H1 (cell line): ENCODE data around the gene FBXW5. TPM values are rescaled to one million over a fixed set of nuclear protein-coding genes. Genes with fewer than 3 reads are reported as not detected.

Experiments
- CTCF ChIA-PET: fragments of 300-600 bp; sonication (Branson Sonifier 250); formaldehyde crosslinking; loops from one replicate; lab custom pipeline; 2021; ENCODE audit not compliant: partially characterized antibody; lab: Charles Lee
- POLR2A ChIA-PET: fragments of 300-600 bp; sonication (Branson Sonifier 250); formaldehyde crosslinking; loops from one replicate; lab custom pipeline; 2021; ENCODE audit warnings: inconsistent platforms; ENCODE audit not compliant: partially characterized antibody; lab: Charles Lee
- DNase-seq, 2 experiments: peaks; one replicate each; pipeline versions ENCODE4 v3.0.0 to v3.0.0-alpha.2; 2010 to 2022; ENCODE audit warnings: low spot score in 2 of 2, low read depth in 1 of 2, mixed read lengths in 1 of 2
- FAIRE-seq: peaks from 2 replicates; lab custom pipeline; 2011; peaks lifted over from hg19 to GRCh38; lab: Jason Lieb, UNC
- H2AFZ ChIP-seq: 2 replicates; pipeline ENCODE4 v1.8.1; 2012; ENCODE audit warnings: low read length, inconsistent platforms
- H2AK5ac ChIP-seq: 2 replicates; pipeline ENCODE4 v1.6.1; 2013; ENCODE audit warnings: low read depth, low read length
- H2BK120ac ChIP-seq: replicated peaks from 2 replicates; pipeline ENCODE3; 2013; ENCODE audit warnings: low read depth, low read length, inconsistent platforms
- H2BK12ac ChIP-seq: 2 replicates; pipeline ENCODE4 v1.6.1; 2013; ENCODE audit warnings: low read depth, low read length
- H2BK15ac ChIP-seq: 2 replicates; pipeline ENCODE4 v1.6.1; 2013; ENCODE audit warnings: low read length
- H2BK20ac ChIP-seq: 2 replicates; pipeline ENCODE4 v1.6.1; 2013; ENCODE audit warnings: low read length
- H2BK5ac ChIP-seq: 2 replicates; pipeline ENCODE4 v1.6.1; 2013; ENCODE audit warnings: low read depth, low read length
- H3K14ac ChIP-seq: 2 replicates; pipeline ENCODE4 v1.6.1; 2013; ENCODE audit warnings: inconsistent platforms; ENCODE audit not compliant: insufficient read length
- H3K18ac ChIP-seq: 2 replicates; pipeline ENCODE4 v1.6.1; 2013; ENCODE audit warnings: low read length; ENCODE audit errors: extremely low read depth
- H3K23ac ChIP-seq: 2 replicates; pipeline ENCODE4 v1.6.1; 2013; ENCODE audit warnings: inconsistent platforms; ENCODE audit not compliant: insufficient read length
- H3K23me2 ChIP-seq: 2 replicates; pipeline ENCODE4 v1.6.1; 2013; ENCODE audit warnings: low read depth, low read length
- H3K27ac ChIP-seq: 2 replicates; pipeline ENCODE4 v1.6.1; 2011; ENCODE audit warnings: low read depth, low read length, inconsistent platforms
- H3K27me3 ChIP-seq, 4 experiments: replicated peaks in 1 of 4; 1 replicate in 1 of 4; 2 replicates in 3 of 4; pipeline versions ENCODE4 v1.6.1 to v1.8.1; 2011 to 2013; ENCODE audit warnings: low read length in 3 of 4, mild to moderate bottlenecking in 3 of 4, inconsistent platforms in 2 of 4, mixed read lengths in 2 of 4, moderate library complexity in 1 of 4; ENCODE audit not compliant: control insufficient read depth in 3 of 4, insufficient read depth in 3 of 4; ENCODE audit errors: extremely low read depth in 1 of 4
- H3K36me3 ChIP-seq, 4 experiments: 2 replicates each; pipeline versions ENCODE4 v1.6.1 to v1.8.1; 2011 to 2013; ENCODE audit warnings: mild to moderate bottlenecking in 4 of 4, low read length in 3 of 4, moderate library complexity in 2 of 4, control low read depth in 1 of 4, inconsistent platforms in 1 of 4; ENCODE audit not compliant: insufficient read depth in 4 of 4, control insufficient read depth in 2 of 4
- H3K4ac ChIP-seq: replicated peaks from 2 replicates; pipeline ENCODE3; 2013; ENCODE audit warnings: low read length, low read depth, mixed read lengths, inconsistent platforms; ENCODE audit not compliant: insufficient read length
- H3K4me1 ChIP-seq, 4 experiments: replicated peaks in 1 of 4; 1 replicate in 1 of 4; 2 replicates in 3 of 4; pipeline versions ENCODE4 v1.6.1 to v1.8.1; 2011 to 2013; ENCODE audit warnings: low read length in 3 of 4, inconsistent platforms in 2 of 4, mixed read lengths in 1 of 4; ENCODE audit not compliant: insufficient read depth in 4 of 4, control insufficient read depth in 3 of 4
- H3K4me2 ChIP-seq, 2 experiments: 2 replicates each; pipeline versions ENCODE4 v1.6.1 to v1.8.1; 2011 to 2013; ENCODE audit warnings: low read depth in 2 of 2, low read length in 2 of 2, control low read depth in 1 of 2, inconsistent platforms in 1 of 2, mild to moderate bottlenecking in 1 of 2; ENCODE audit not compliant: insufficient read depth in 1 of 2
- H3K4me3 ChIP-seq, 4 experiments: fragments of 200-600, 300-600 bp in 1 of 4; sonication (generic), shearing (Covaris generic), sonication (Bioruptor Twin) in 1 of 4; 2 replicates each; pipeline versions ENCODE4 v1.5.1 to v1.8.1; 2011 to 2016; ENCODE audit warnings: low read length in 4 of 4, low read depth in 3 of 4, control low read depth in 2 of 4, inconsistent platforms in 2 of 4, mild to moderate bottlenecking in 2 of 4, mixed read lengths in 1 of 4, moderate library complexity in 1 of 4; ENCODE audit not compliant: insufficient read depth in 2 of 4; ENCODE audit errors: extremely low read depth in 1 of 4
- H3K56ac ChIP-seq: replicated peaks from 2 replicates; pipeline ENCODE3; 2013; ENCODE audit warnings: low read depth, mild to moderate bottlenecking, mixed read lengths, low read length, inconsistent platforms; ENCODE audit not compliant: insufficient read length
- H3K79me1 ChIP-seq: 2 replicates; pipeline ENCODE4 v1.6.1; 2013; ENCODE audit warnings: low read depth, low read length, control low read depth
- H3K79me2 ChIP-seq, 2 experiments: 2 replicates each; pipeline versions ENCODE4 v1.6.1 to v1.8.1; 2012 to 2013; ENCODE audit warnings: low read length in 2 of 2, mild to moderate bottlenecking in 2 of 2, inconsistent platforms in 1 of 2; ENCODE audit not compliant: insufficient read depth in 2 of 2, control insufficient read depth in 1 of 2
- H3K9ac ChIP-seq, 4 experiments: replicated peaks in 1 of 4; 1 replicate in 1 of 4; 2 replicates in 3 of 4; pipeline versions ENCODE4 v1.6.1 to v1.8.1; 2011 to 2013; ENCODE audit warnings: low read depth in 3 of 4, low read length in 3 of 4, control low read depth in 2 of 4, mild to moderate bottlenecking in 2 of 4, moderate library complexity in 2 of 4, inconsistent platforms in 1 of 4; ENCODE audit errors: extremely low read depth in 1 of 4
- H3K9me3 ChIP-seq, 2 experiments: 2 replicates each; pipeline versions ENCODE4 v1.6.1 to v1.8.1; 2012 to 2013; ENCODE audit warnings: mild to moderate bottlenecking in 2 of 2, moderate library complexity in 2 of 2, control low read depth in 1 of 2, inconsistent platforms in 1 of 2, low read depth in 1 of 2, low read length in 1 of 2, mixed read lengths in 1 of 2; ENCODE audit not compliant: insufficient read depth in 2 of 2
- H4K20me1 ChIP-seq, 2 experiments: replicated peaks in 1 of 2; 2 replicates each; pipeline versions ENCODE3 to v1.8.1; 2011 to 2013; ENCODE audit warnings: inconsistent platforms in 2 of 2, low read length in 2 of 2, mild to moderate bottlenecking in 1 of 2; ENCODE audit not compliant: insufficient read depth in 2 of 2, control insufficient read depth in 1 of 2
- H4K5ac ChIP-seq: 2 replicates; pipeline ENCODE4 v1.6.1; 2013; ENCODE audit warnings: low read length, low read depth, mixed read lengths, inconsistent platforms; ENCODE audit not compliant: insufficient read length
- H4K8ac ChIP-seq: 2 replicates; pipeline ENCODE4 v1.8.0; 2013; ENCODE audit warnings: mild to moderate bottlenecking, moderate library complexity, low read length, inconsistent platforms; ENCODE audit not compliant: insufficient read depth; ENCODE audit errors: extremely low read depth
- H4K91ac ChIP-seq: replicated peaks from 2 replicates; pipeline ENCODE3; 2013; ENCODE audit warnings: low read length, mixed read lengths, inconsistent platforms; ENCODE audit not compliant: insufficient read length
- WGBS, 2 experiments: shearing (Covaris generic) in 1 of 2; methylation state at CpG; one replicate each; pipeline versions ENCODE4 v1.1.6 to v1.1.7; 2013 to 2015; ENCODE audit warnings: low lambda C conversion rate in 2 of 2, mixed read lengths in 2 of 2, inconsistent platforms in 1 of 2, low coverage in 1 of 2, missing lambda C conversion rate in 1 of 2; ENCODE audit not compliant: insufficient replicate concordance in 2 of 2, insufficient coverage in 1 of 2, insufficient read length in 1 of 2; ENCODE audit errors: extremely low coverage in 1 of 2, missing lambda C conversion rate in 1 of 2; 5-methylcytosine and 5-hydroxymethylcytosine counted together
- polyA plus RNA-seq, 7 experiments: library from polyadenylated mRNA; depleted of rRNA in 3 of 7; stranded (reverse) in 5 of 7; unstranded in 2 of 7; fragments of >200 nt in 5 of 7; fragments of 200-250 nt in 2 of 7; gene quantifications; 1 replicate in 5 of 7; 2 replicates in 1 of 7; 4 replicates in 1 of 7; pipeline versions ENCODE4 v1.2.1 to v1.2.3, GENCODE V29; 2011 to 2013; ENCODE audit warnings: missing spikeins in 2 of 7, mixed read lengths in 2 of 7
- total RNA-seq: library from RNA; stranded (reverse); fragmentation: NEBNext Ultra II Directional; extraction: Animal tissue kit (Norgen Biotek cat#: 25700); gene quantifications from 2 replicates; pipeline ENCODE4 v1.2.1, GENCODE V29; 2021

FBXW5 gene
- total and polyA plus RNA-seq, 2 of the 8 experiments (the other 6 are each of a cell fraction or from before 2014, with no cell fraction given): 49.0 to 71.0 TPM

DNA sequence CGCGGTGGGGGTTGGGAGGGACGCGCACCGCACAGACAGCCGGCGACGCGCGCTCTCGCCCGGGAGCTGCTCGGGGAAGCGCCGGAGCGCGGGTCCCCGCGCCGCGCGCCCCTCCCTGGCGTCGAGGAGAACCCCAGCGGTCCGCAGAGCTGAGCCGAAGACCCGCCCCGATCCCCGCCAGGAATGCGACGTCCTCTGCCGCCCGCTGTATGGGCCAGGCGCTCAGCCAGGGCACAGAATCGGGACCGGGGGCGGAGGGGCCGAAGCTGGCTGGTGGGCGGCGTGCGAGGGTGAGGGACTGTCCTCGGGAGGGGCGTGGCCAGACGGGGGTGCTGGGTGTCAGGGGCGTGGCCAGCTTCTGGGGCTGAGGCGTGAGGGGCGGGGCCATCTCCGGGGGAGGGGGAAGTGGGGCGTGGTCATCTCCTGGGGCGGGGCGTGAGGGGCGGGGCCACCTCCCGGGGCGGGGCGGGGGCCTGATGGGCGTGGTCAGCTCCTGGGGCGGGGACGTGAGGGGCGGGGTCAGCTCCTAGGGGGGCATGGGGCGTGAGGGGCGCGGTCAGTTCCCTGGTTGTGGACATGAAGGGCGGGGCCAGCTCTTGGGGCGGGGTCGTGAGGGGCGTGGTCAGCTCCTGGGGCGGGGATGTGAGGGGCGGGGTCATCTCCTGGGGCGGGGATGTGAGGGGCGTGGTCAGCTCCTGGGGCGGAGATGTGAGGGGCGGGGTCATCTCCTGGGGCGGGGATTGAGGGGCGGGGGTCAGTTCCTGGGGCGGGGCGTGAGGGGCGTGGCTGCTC, 33.7 kb upstream of the FBXW5 start:
- H3K4ac ChIP-seq: peak overlapping the region; percentile 38
- peak overlapping the region in 1 of 4 experiments; percentile 34; a peak in 2 of 7 replicates for H3K9ac ChIP-seq
- H3K4me2 ChIP-seq: peak overlapping the region; percentile 69 to 91
- no peak overlapping the region for H2AK5ac ChIP-seq
- H3K27ac ChIP-seq: no peak overlapping the region
- H2BK120ac ChIP-seq: no peak overlapping the region
- H4K8ac ChIP-seq: peak overlapping the region; percentile 25; the same call in 1 of the 2 replicates
- H3K56ac ChIP-seq: no peak overlapping the region
- no peaks in the 10 kb centered on the region for H3K79me2 ChIP-seq
- H3K27me3 ChIP-seq: peaks cover 0 to 5% (median 2%) of the 10 kb centered on the region in 4 experiments; a peak in 2 of 7 replicates
- no peak overlapping the region for H2AFZ ChIP-seq
- H3K14ac ChIP-seq: no peak overlapping the region
- H3K4me3 ChIP-seq: peak overlapping the region; percentile 43 to 73 (median 52)
- H2BK15ac ChIP-seq: no peak overlapping the region
- no peak overlapping the region for H3K23ac ChIP-seq
- peaks cover 0 to 12% (median 5%) of the 10 kb centered on the region in 4 experiments; a peak in 5 of 7 replicates for H3K4me1 ChIP-seq
- H2BK20ac ChIP-seq: no peak overlapping the region
- peak overlapping the region; percentile 80; the same call in 1 of the 2 replicates for H2BK12ac ChIP-seq
- H3K23me2 ChIP-seq: peaks cover 8% of the 10 kb centered on the region; the same call in 1 of the 2 replicates
- no peak overlapping the region; the same call in 1 of the 2 replicates for H2BK5ac ChIP-seq
- H3K79me1 ChIP-seq: no peaks in the 10 kb centered on the region
- peak overlapping the region; percentile 78 for H3K18ac ChIP-seq
- WGBS, 2 experiments: 3% methylated on average over 18 of the region's 78 CpGs; no CpG with 5 or more reads in 1 of the 2 experiments
- DNase-seq (peak; percentile 68 to 98), FAIRE-seq (no peak)
- H4K91ac ChIP-seq: no peak overlapping the region
- ChIA-PET POLR2A (interaction anchor here (0.9 to 1.0 kb wide), 3 partner anchors 15 to 19 kb away, joined by 3 to 4 read pairs (median 3); partner anchors contain the start of gene CLIC3), CTCF (interaction anchor here (0.6 to 5.6 kb wide), 12 partner anchors 10 to 171 kb away, joined by 3 to 41 read pairs (median 5); partner anchors contain the start of gene PAXX)
- no peaks in the 10 kb centered on the region for H3K9me3 ChIP-seq
- H4K20me1 ChIP-seq: peaks cover 0 to 2% of the 10 kb centered on the region in 2 experiments
- no peaks in the 10 kb centered on the region for H3K36me3 ChIP-seq
- H4K5ac ChIP-seq: no peak overlapping the region
